Left colon (tissue), 2 donors: ENCODE measurements around the gene SCAANT1. TPM values are rescaled to one million over a fixed set of nuclear protein-coding genes. Genes with fewer than 3 reads are reported as not detected.

Experiments used
- ATAC-seq: fragments of 200-7000 bp; cut with Tn5 transposase; one replicate; pipeline ENCODE4 v1.9.1; 2020; ENCODE audit warnings: mild to moderate bottlenecking, moderate library complexity
- DNase-seq, 2 donors: peaks; one replicate each; pipeline ENCODE4 v3.0.0-alpha.2; 2020
- intact Hi-C, 2 donors: fragments of 100-400 bp; cut with DNase I in 1 of 2; cut with micrococcal nuclease in 1 of 2; formaldehyde crosslinking; loops; one replicate each; pipeline versions ENCODE4 v1.11.2 to v1.14.0; 2022; cut with DNase I, micrococcal nuclease
- long read RNA-seq: library from polyadenylated mRNA; unstranded; transcript quantifications from one replicate; pipeline ENCODE4 v2.0.0, GENCODE V29; 2021
- total RNA-seq, 2 donors: library from RNA; stranded (reverse); fragmentation: NEBNext Ultra II Directional; extraction: Animal tissue kit (Norgen Biotek cat#: 25700); gene quantifications; one replicate each; pipeline ENCODE4 v1.2.1, GENCODE V29; 2021
- donor health status: DM: no; HTN: no; CAD: no.
- donor health status: DM: yes; HTN: yes; CAD: no.

SCAANT1 gene
- not detected for total RNA-seq
- long read RNA-seq = 0 reads

GRCh38 chr3:63911873-63912767 is at the start of gene SCAANT1:
TSS of gene SCAANT1 (minus strand) at chr3:63912383.
- DNase-seq = peak; percentile 92 to 94
- intact Hi-C loops = no loop called here
- peak; percentile 80 for ATAC-seq

GRCh38 chr3:63961891-63962290 is 49.7 kb upstream of the SCAANT1 start:
- intact Hi-C loops = no loop called here
- peak; percentile 81 for ATAC-seq
- no peak for DNase-seq

- peak in 1 of 2 donors; percentile 29 for DNase-seq
- intact Hi-C loops = no loop called here
- ATAC-seq = peak; percentile 45
Measured at GRCh38 chr3:63960048-63960711, 48.0 kb upstream of the SCAANT1 start.

GRCh38 chr3:63959146-63959545 is 47.0 kb upstream of the SCAANT1 start:
- no peak for DNase-seq
- intact Hi-C loops = no loop called here
- ATAC-seq = no peak

- intact Hi-C loops = no loop called here
- DNase-seq (no peak), ATAC-seq (peak; percentile 20)
Measured at GRCh38 chr3:63955830-63956545, 43.8 kb upstream of the SCAANT1 start.

- intact Hi-C loops = no loop called here
- peak; percentile 19 for ATAC-seq
- no peak for DNase-seq
Measured at GRCh38 chr3:63955036-63955650, 43.0 kb upstream of the SCAANT1 start.

- no peak for ATAC-seq
Measured at GRCh38 chr3:63954182-63954581, 42.0 kb upstream of the SCAANT1 start.

GRCh38 chr3:63952248-63952594 is 40.0 kb upstream of the SCAANT1 start:
- no peak for DNase-seq
- ATAC-seq = no peak
- intact Hi-C loops = no loop called here

More at GRCh38 chr3:63954182-63954581, 42.0 kb upstream of the SCAANT1 start:
- intact Hi-C loops = no loop called here
- DNase-seq = no peak

GRCh38 chr3:63951492-63952247 is 39.5 kb upstream of the SCAANT1 start:
- DNase-seq = no peak
- intact Hi-C loops = no loop called here
- ATAC-seq = no peak

- ATAC-seq = no peak
- intact Hi-C loops = no loop called here
Measured at GRCh38 chr3:63950698-63951097, 38.5 kb upstream of the SCAANT1 start.

GRCh38 chr3:63949005-63949404 is 36.8 kb upstream of the SCAANT1 start:
- ATAC-seq (no peak), DNase-seq (no peak)
- intact Hi-C loops = no loop called here

More at GRCh38 chr3:63950698-63951097, 38.5 kb upstream of the SCAANT1 start:
- no peak for DNase-seq

- ATAC-seq = no peak
- no peak for DNase-seq
- intact Hi-C loops = no loop called here
Measured at GRCh38 chr3:63947594-63947993, 35.4 kb upstream of the SCAANT1 start.

GRCh38 chr3:63946753-63947152 is 34.6 kb upstream of the SCAANT1 start:
- intact Hi-C loops = no loop called here
- DNase-seq (no peak), ATAC-seq (peak; percentile 43)

GRCh38 chr3:63945558-63946096 is 33.4 kb upstream of the SCAANT1 start:
- no peak for DNase-seq
- intact Hi-C loops = no loop called here
- peak; percentile 65 for ATAC-seq

- DNase-seq = no peak
- no peak for ATAC-seq
- intact Hi-C loops = no loop called here
Measured at GRCh38 chr3:63943678-63944077, 31.5 kb upstream of the SCAANT1 start.

GRCh38 chr3:63942528-63942927 is 30.3 kb upstream of the SCAANT1 start:
- intact Hi-C loops = no loop called here
- DNase-seq (no peak), ATAC-seq (no peak)

- ATAC-seq (no peak), DNase-seq (no peak)
- intact Hi-C loops = no loop called here
Measured at GRCh38 chr3:63940389-63940757, 28.2 kb upstream of the SCAANT1 start.
